Measurements from ENCODE around the gene CD81. TPM values are rescaled to one million over a fixed set of nuclear protein-coding genes. Genes with fewer than 3 reads are reported as not detected.

Gene CD81
- total RNA-seq, 1 donor from 2014 or later, result 801 TPM

- peaks cover 3 to 13% of the 10 kb centered on the region in 2 donors for H3K4me1 ChIP-seq
- no peak overlapping the region for H3K27ac ChIP-seq
- H3K4me3 ChIP-seq, result no peak overlapping the region
- H3K27me3 ChIP-seq, result no peaks in the 10 kb centered on the region
- H3K36me3 ChIP-seq, result no peaks in the 10 kb centered on the region
- no peak for TF ChIP-seq CTCF (IDR thresholded peaks at IDR 0.05)
- peak in 1 of 2 donors; percentile 0 for DNase-seq (ENCODE audit: low spot score in 2 of 2)
- intact Hi-C loops (cut with DNase I), result loop anchor here (10.0 kb wide), 1 partner anchor 610 kb away; the partner anchor contains the start of gene CTSD
- no peaks in the 10 kb centered on the region for H3K9me3 ChIP-seq
These were observed 2.5 kb upstream of the CD81 start for GRCh38 chr11:2374456-2375201.

GRCh38 chr11:2375341-2375853 lies 1.7 kb upstream of the CD81 start:
- Histone ChIP-seq H3K27me3 (no peaks in the 10 kb centered on the region), H3K4me1 (peaks cover 8 to 21% of the 10 kb centered on the region in 2 donors), H3K36me3 (no peaks in the 10 kb centered on the region), H3K9me3 (no peaks in the 10 kb centered on the region), H3K4me3 (no peak overlapping the region), H3K27ac (no peak overlapping the region)
- no peak for TF ChIP-seq CTCF (IDR thresholded peaks at IDR 0.05)
- DNase-seq (ENCODE audit: low spot score in 2 of 2), result no peak
- intact Hi-C loops (cut with DNase I), result loop anchor here (10.0 kb wide), 1 partner anchor 611 kb away; the partner anchor contains the start of gene CTSD

DNA sequence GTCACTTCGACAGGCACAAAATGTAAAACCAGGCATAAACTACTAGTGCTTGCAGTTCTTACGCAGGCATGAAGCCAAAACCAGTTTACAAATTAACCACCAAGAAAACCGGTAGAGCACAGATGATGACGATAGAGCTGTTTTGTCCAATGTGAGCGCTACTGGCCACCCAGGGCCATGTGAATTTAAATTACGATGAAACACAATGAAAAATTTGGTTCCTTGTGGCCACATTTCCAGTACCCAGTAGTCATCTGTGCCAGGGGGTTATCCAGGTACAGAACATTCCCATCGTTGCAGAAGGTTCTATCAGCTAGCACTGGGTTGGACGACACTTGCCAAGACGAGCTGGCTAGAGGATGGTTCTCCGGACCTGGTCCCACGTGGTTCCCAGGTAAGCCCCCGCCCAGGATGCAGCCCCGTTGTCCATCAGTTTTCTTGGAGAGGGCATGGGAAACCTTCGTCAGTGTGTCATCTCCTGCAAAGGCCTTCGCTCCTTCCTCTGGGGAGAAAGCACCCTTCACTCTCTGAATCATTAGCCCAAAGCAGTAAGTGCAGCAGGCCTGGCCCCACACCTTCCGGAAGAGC lies 1.1 kb upstream of the CD81 start:
- no peak for DNase-seq (ENCODE audit: low spot score in 2 of 2)
- H3K9me3 ChIP-seq, result no peaks in the 10 kb centered on the region
- H3K4me3 ChIP-seq, result no peak overlapping the region
- H3K36me3 ChIP-seq, result no peaks in the 10 kb centered on the region
- TF ChIP-seq CTCF (IDR thresholded peaks at IDR 0.05), result no peak
- no peaks in the 10 kb centered on the region for H3K27me3 ChIP-seq
- peaks cover 8 to 24% of the 10 kb centered on the region in 2 donors for H3K4me1 ChIP-seq
- H3K27ac ChIP-seq, result no peak overlapping the region
- intact Hi-C loops (cut with DNase I), result loop anchor here (2.0 to 10.0 kb wide), 2 partner anchors 71 to 611 kb away; partner anchors contain the start of gene CTSD

- DNase-seq (ENCODE audit: low spot score in 2 of 2), result peak in 1 of 2 donors; percentile 87
- Histone ChIP-seq H3K4me3 (peak overlapping the region; percentile 79 to 98), H3K27ac (peak overlapping the region; percentile 97 to 99), H3K4me1 (peaks cover 14 to 37% of the 10 kb centered on the region in 2 donors), H3K27me3 (no peaks in the 10 kb centered on the region), H3K36me3 (no peaks in the 10 kb centered on the region), H3K9me3 (no peaks in the 10 kb centered on the region)
- intact Hi-C loops (cut with DNase I), result loop anchor here (1.0 to 10.0 kb wide), 4 partner anchors 23 to 613 kb away; partner anchors contain the start of genes CTSD and TSSC4
- TF ChIP-seq CTCF (IDR thresholded peaks at IDR 0.05), result no peak
These were observed 667 bp downstream of the CD81 start for GRCh38 chr11:2377511-2378443.
